IMR-90 (cell line): ENCODE measurements around the gene ITGB5. TPM values are rescaled to one million over a fixed set of nuclear protein-coding genes. Genes with fewer than 3 reads are reported as not detected.
A peak's percentile ranks its signal among the peaks of the same experiment; 100 is the strongest.

Experiments used
- ATAC-seq: fragments of 200-7000 bp; cut with Tn5 transposase; 2 replicates; pipeline ENCODE4 v1.9.1; 2020; ENCODE audit warnings: low read depth, mild to moderate bottlenecking, moderate library complexity
- BruUV-seq: library from RNA; stranded (reverse); fragments of 400-500 nt; replicated peaks from 2 replicates; lab custom pipeline; 2021; lab: Mats Ljungman, UMichigan
- CTCF ChIA-PET: fragments of 300-600 bp; formaldehyde crosslinking; extraction: SDS; loops from one replicate; lab custom pipeline; 2021; ENCODE audit warnings: antibody characterized with exemption; lab: Yijun Ruan, JAX
- POLR2A ChIA-PET: fragments of 300-600 bp; sonication (Branson Sonifier 250); formaldehyde crosslinking; loops from one replicate; lab custom pipeline; 2022; ENCODE audit warnings: antibody characterized with exemption; ENCODE audit not compliant: unreplicated experiment; lab: Charles Lee
- DNase-seq: peaks from one replicate; pipeline ENCODE4 v3.0.0; 2013
- H2AFZ ChIP-seq: replicated peaks from 2 replicates; pipeline ENCODE3; 2013; ENCODE audit warnings: low read length, mild to moderate bottlenecking; ENCODE audit not compliant: poor library complexity
- H2AK5ac ChIP-seq: 2 replicates; pipeline ENCODE4 v1.6.1; 2013; ENCODE audit warnings: low read depth, low read length, inconsistent platforms
- H2AK9ac ChIP-seq: replicated peaks from 2 replicates; pipeline ENCODE3; 2013; ENCODE audit warnings: mild to moderate bottlenecking, low read depth, low read length, moderate library complexity; ENCODE audit not compliant: poor library complexity
- H2BK120ac ChIP-seq: 2 replicates; pipeline ENCODE4 v1.6.1; 2013; ENCODE audit warnings: low read depth, low read length, inconsistent platforms
- H2BK15ac ChIP-seq: 3 replicates; pipeline ENCODE4 v1.6.1; 2013; ENCODE audit warnings: low read depth, low read length, inconsistent platforms
- H2BK20ac ChIP-seq: 2 replicates; pipeline ENCODE4 v1.6.1; 2013; ENCODE audit warnings: low read depth, mild to moderate bottlenecking, inconsistent platforms, low read length, moderate library complexity
- H2BK5ac ChIP-seq: 2 replicates; pipeline ENCODE4 v1.6.1; 2013; ENCODE audit warnings: mild to moderate bottlenecking, low read depth, low read length, inconsistent platforms; ENCODE audit not compliant: poor library complexity, severe bottlenecking
- H3K14ac ChIP-seq: replicated peaks from 2 replicates; pipeline ENCODE4 v1.6.1; 2013; ENCODE audit warnings: low read depth, low read length, inconsistent platforms
- H3K18ac ChIP-seq: 2 replicates; pipeline ENCODE4 v1.6.1; 2013; ENCODE audit warnings: low read depth, low read length, control low read depth
- H3K23ac ChIP-seq: 2 replicates; pipeline ENCODE4 v1.6.1; 2013; ENCODE audit warnings: low read depth, low read length, inconsistent platforms
- H3K27ac ChIP-seq: 2 replicates; pipeline ENCODE4 v1.5.1; 2013; ENCODE audit warnings: mild to moderate bottlenecking, control low read depth, low read length; ENCODE audit not compliant: insufficient read depth
- H3K27me3 ChIP-seq: 2 replicates; pipeline ENCODE4 v1.6.1; 2013; ENCODE audit warnings: low read length; ENCODE audit not compliant: control insufficient read depth, insufficient read depth
- H3K36me3 ChIP-seq: 2 replicates; pipeline ENCODE4 v1.6.1; 2013; ENCODE audit warnings: low read length, mixed read lengths; ENCODE audit not compliant: control insufficient read depth, insufficient read depth
- H3K4ac ChIP-seq: 2 replicates; pipeline ENCODE4 v1.6.1; 2013; ENCODE audit warnings: low read depth, low read length, inconsistent platforms
- H3K4me1 ChIP-seq: 2 replicates; pipeline ENCODE4 v1.6.1; 2013; ENCODE audit warnings: low read length, mixed read lengths; ENCODE audit not compliant: control insufficient read depth, insufficient read depth
- H3K4me2 ChIP-seq: 2 replicates; pipeline ENCODE4 v1.6.1; 2013; ENCODE audit warnings: low read depth, mild to moderate bottlenecking, control low read depth, low read length, moderate library complexity
- H3K4me3 ChIP-seq: 2 replicates; pipeline ENCODE4 v1.5.1; 2013; ENCODE audit warnings: low read depth, mild to moderate bottlenecking, control low read depth, low read length, moderate library complexity; ENCODE audit not compliant: insufficient read depth
- H3K56ac ChIP-seq: 2 replicates; pipeline ENCODE4 v1.6.1; 2013; ENCODE audit warnings: low read length, inconsistent platforms; ENCODE audit not compliant: insufficient read depth; ENCODE audit errors: extremely low read depth
- H3K79me1 ChIP-seq, 2 experiments: 2 replicates each; pipeline ENCODE4 v1.6.1; 2013; ENCODE audit warnings: low read length in 2 of 2, inconsistent platforms in 1 of 2, low read depth in 1 of 2
- H3K9ac ChIP-seq: 2 replicates; pipeline ENCODE4 v1.6.1; 2013; ENCODE audit warnings: low read depth, low read length, control low read depth
- H3K9me1 ChIP-seq: 2 replicates; pipeline ENCODE4 v1.6.1; 2013; ENCODE audit warnings: low read length, inconsistent platforms; ENCODE audit not compliant: insufficient read depth
- H3K9me3 ChIP-seq: 2 replicates; pipeline ENCODE4 v1.6.1; 2013; ENCODE audit warnings: low read length; ENCODE audit not compliant: control insufficient read depth, insufficient read depth
- H4K20me1 ChIP-seq: 2 replicates; pipeline ENCODE4 v1.6.1; 2013; ENCODE audit warnings: low read length, inconsistent platforms; ENCODE audit not compliant: insufficient read depth
- H4K5ac ChIP-seq: 2 replicates; pipeline ENCODE4 v1.6.1; 2013; ENCODE audit warnings: mild to moderate bottlenecking, low read depth, low read length, control low read depth
- H4K8ac ChIP-seq, 2 experiments: 2 replicates each; pipeline ENCODE4 v1.6.1; 2013; ENCODE audit warnings: low read depth in 2 of 2, low read length in 2 of 2, control low read depth in 1 of 2, inconsistent platforms in 1 of 2
- H4K91ac ChIP-seq: 2 replicates; pipeline ENCODE4 v1.6.1; 2013; ENCODE audit warnings: low read depth, low read length, inconsistent platforms; ENCODE audit not compliant: insufficient read depth
- BHLHE40 ChIP-seq: fragments of 150-350 bp; IDR thresholded peaks from 2 replicates; pipeline ENCODE4 v1.6.1; 2016; ENCODE audit warnings: mild to moderate bottlenecking, low read depth, low read length
- CEBPB ChIP-seq: IDR thresholded peaks from 2 replicates; pipeline ENCODE4 v1.6.1; 2012; ENCODE audit warnings: low read depth, low read length, improper control_type of control experiment
- CHD1 ChIP-seq: IDR thresholded peaks from 2 replicates; pipeline ENCODE4 v1.6.1; 2012; ENCODE audit warnings: low read depth, low read length, improper control_type of control experiment
- CTCF ChIP-seq: conservative IDR thresholded peaks from 2 replicates; pipeline ENCODE4 v1.5.1; 2012; ENCODE audit warnings: mild to moderate bottlenecking, low read depth, low read length, improper control_type of control experiment
- ELK1 ChIP-seq: fragments of 150-350 bp; IDR thresholded peaks from 2 replicates; pipeline ENCODE4 v1.6.1; 2016; ENCODE audit warnings: low read depth, mild to moderate bottlenecking, low read length, moderate library complexity, borderline replicate concordance
- FOS ChIP-seq: fragments of 150-350 bp; IDR thresholded peaks from 2 replicates; pipeline ENCODE4 v1.6.1; 2016; ENCODE audit warnings: low read depth, low read length
- MAFK ChIP-seq: IDR thresholded peaks from 2 replicates; pipeline ENCODE4 v1.6.1; 2012; ENCODE audit warnings: low read depth, low read length, improper control_type of control experiment
- RAD21 ChIP-seq: IDR thresholded peaks from 2 replicates; pipeline ENCODE4 v1.6.1; 2012; ENCODE audit warnings: low read length, improper control_type of control experiment
- RFX5 ChIP-seq: IDR thresholded peaks from 2 replicates; pipeline ENCODE4 v1.8.0; 2012; ENCODE audit warnings: low read depth, mild to moderate bottlenecking, low read length, moderate library complexity
- USF2 ChIP-seq: fragments of 150-350 bp; IDR thresholded peaks from 2 replicates; pipeline ENCODE4 v1.6.1; 2017; ENCODE audit warnings: mild to moderate bottlenecking, antibody characterized with exemption, low read length, low read depth
- whole genome bisulfite sequencing, 2 experiments: methylation state at CpG; one replicate each; pipeline versions ENCODE4 v1.1.5 to v1.1.7; 2013; ENCODE audit warnings: missing lambda C conversion rate in 2 of 2; ENCODE audit not compliant: insufficient read length in 1 of 2; ENCODE audit errors: extremely low coverage in 2 of 2; 5-methylcytosine and 5-hydroxymethylcytosine counted together
- dilution Hi-C: fragments of 300-500 bp; cut with HindIII; formaldehyde crosslinking; loops from one replicate; pipeline ENCODE4 v1.14.3; 2018; ENCODE audit warnings: low sequenced_read_pairs; ENCODE audit not compliant: unreplicated experiment
- in situ Hi-C: fragments of 300-500 bp; cut with MboI; formaldehyde crosslinking; loops from 3 replicates; pipeline ENCODE4 v1.14.3; 2019; ENCODE audit warnings: low sequenced_read_pairs, inconsistent platforms, mixed read lengths
- intact Hi-C: fragments of 100-400 bp; cut with micrococcal nuclease; formaldehyde crosslinking; loops from 2 replicates; pipeline ENCODE4 v1.10.0; 2022
- polyA plus RNA-seq, 3 experiments: library from polyadenylated mRNA; depleted of rRNA; stranded (reverse); fragments of >200 nt; gene quantifications; 2 replicates each; pipeline ENCODE4 v1.2.3, GENCODE V29; 2012; ENCODE audit warnings: low replicate concordance in 1 of 3
- total RNA-seq: library from RNA; depleted of rRNA; stranded (reverse); fragments of >200 nt; gene quantifications from 2 replicates; pipeline ENCODE4 v1.2.3, GENCODE V29; 2012

Gene ITGB5
- total and polyA plus RNA-seq, 2 of the 4 experiments (the other 2 are of a cell fraction) = 85.0 to 101 TPM

- in situ Hi-C loops = no loop called here
- no peak overlapping the region for H3K4me2 ChIP-seq
- 0 out of 2 replicates have a peak, but pooled peaks cover 6% of the 10 kb centered on the region for H3K36me3 ChIP-seq
- no peak overlapping the region for H3K4me3 ChIP-seq
- CTCF ChIA-PET = no interaction called here
- no peak overlapping the region for H2BK5ac ChIP-seq
- WGBS, 2 experiments = 100% methylated on average over 1 of the region's 3 CpGs; no CpG with 5 or more reads in 1 of the 2 experiments
- H3K27ac ChIP-seq = no peak overlapping the region
- H2BK15ac ChIP-seq = no peak overlapping the region
- peaks cover 16% of the 10 kb centered on the region for H3K4me1 ChIP-seq
- H4K20me1 ChIP-seq = peaks cover 21% of the 10 kb centered on the region; the same call in 1 of the 2 replicates
- intact Hi-C loops = no loop called here
- no peak for TF ChIP-seq CHD1
- TF ChIP-seq USF2 = no peak
- no peak for TF ChIP-seq BHLHE40
- TF ChIP-seq ELK1 = no peak
- no peak for TF ChIP-seq RAD21
- no peak for TF ChIP-seq RFX5
- no peak for TF ChIP-seq MAFK
- TF ChIP-seq CEBPB = no peak
- no peak for TF ChIP-seq FOS
- no peak for TF ChIP-seq CTCF
- H4K91ac ChIP-seq = no peak overlapping the region
- peak overlapping the region; percentile 22; the same call in 1 of the 2 replicates for H3K4ac ChIP-seq
- no peak overlapping the region for H4K8ac ChIP-seq
- H3K18ac ChIP-seq = no peak overlapping the region; the same call in 1 of the 2 replicates
- H3K9me1 ChIP-seq = peaks cover 32% of the 10 kb centered on the region
- dilution Hi-C loops = no loop called here
- no peak overlapping the region for H3K56ac ChIP-seq
- no peaks in the 10 kb centered on the region for H3K27me3 ChIP-seq
- no peak overlapping the region for H2BK20ac ChIP-seq
- ATAC-seq (no peak), DNase-seq (no peak)
- H2AFZ ChIP-seq = no peak overlapping the region
- H3K9ac ChIP-seq = no peak overlapping the region
- H2BK120ac ChIP-seq = no peak overlapping the region
- peak overlapping the region; percentile 58; the same call in 1 of the 2 replicates for H2AK5ac ChIP-seq
- H3K79me1 ChIP-seq = peaks cover 0 to 39% of the 10 kb centered on the region in 2 experiments; a peak in 2 of 4 replicates
- no TSS peak for BruUV-seq
- no peak overlapping the region for H4K5ac ChIP-seq
- H3K9me3 ChIP-seq = no peaks in the 10 kb centered on the region
- POLR2A ChIA-PET = no interaction called here
- no peak overlapping the region for H3K14ac ChIP-seq
- no peak overlapping the region for H2AK9ac ChIP-seq
- H3K23ac ChIP-seq = no peak overlapping the region
Observed at GRCh38 chr3:124809039-124809438, 78.1 kb downstream of the ITGB5 start.
